ENCODE data around the gene SEC16A.

The SEC16A gene

GRCh38 chr9:136504512-136505348 is 21.9 kb upstream of the SEC16A start:
- no peak for DNase-seq (ENCODE audit: low read depth)

DNA sequence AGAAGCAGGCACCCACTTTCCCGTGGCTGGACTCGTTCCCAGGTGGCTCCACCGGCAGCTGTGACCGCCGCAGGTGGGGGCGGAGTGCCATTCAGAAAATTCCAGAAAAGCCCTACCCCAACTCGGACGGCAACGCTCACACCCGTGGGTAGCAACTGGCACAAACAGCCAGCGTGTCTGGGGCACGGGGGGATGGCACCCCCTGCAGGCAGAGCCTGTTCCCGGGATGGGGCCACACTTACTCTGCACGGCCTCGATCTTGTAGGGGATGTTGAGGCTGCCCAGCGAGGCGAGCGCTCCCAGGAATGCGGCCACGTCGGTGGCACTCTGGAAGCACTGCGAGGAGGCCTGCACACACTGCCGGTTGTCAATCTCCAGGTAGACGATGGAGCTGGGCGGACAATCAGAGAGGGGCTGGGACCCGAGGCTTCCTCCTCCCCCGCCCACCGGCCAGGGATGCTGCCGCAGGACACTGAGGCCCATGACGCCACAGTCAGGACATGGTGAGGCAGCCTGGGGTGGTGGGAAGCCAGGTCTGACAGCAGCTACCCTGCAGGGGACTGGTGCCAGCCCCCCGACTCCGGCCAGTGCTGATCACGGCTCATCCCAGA is 20.2 kb upstream of the SEC16A start:
- DNase-seq (ENCODE audit: low read depth): no peak

DNA sequence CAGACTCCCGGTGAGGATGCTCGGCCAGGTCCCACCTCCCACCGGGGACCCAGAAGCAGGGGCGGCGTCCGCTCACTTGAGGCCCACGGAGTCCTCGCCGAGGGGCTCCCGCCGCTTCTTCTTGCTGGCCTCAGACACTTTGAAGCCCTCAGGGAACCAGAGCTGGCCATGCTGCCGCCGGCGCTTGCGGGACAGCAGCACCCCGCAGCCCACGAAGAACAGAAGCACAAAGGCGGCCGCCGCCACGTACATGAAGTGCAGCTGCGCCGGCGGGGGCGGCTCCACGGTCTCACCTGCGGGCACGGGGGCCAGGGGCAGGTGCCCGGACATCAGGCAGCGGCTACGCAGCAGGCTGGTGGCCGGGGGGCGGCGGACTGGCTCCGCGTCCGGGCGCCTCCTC is 19.4 kb upstream of the SEC16A start:
- DNase-seq (ENCODE audit: low read depth): no peak

DNA sequence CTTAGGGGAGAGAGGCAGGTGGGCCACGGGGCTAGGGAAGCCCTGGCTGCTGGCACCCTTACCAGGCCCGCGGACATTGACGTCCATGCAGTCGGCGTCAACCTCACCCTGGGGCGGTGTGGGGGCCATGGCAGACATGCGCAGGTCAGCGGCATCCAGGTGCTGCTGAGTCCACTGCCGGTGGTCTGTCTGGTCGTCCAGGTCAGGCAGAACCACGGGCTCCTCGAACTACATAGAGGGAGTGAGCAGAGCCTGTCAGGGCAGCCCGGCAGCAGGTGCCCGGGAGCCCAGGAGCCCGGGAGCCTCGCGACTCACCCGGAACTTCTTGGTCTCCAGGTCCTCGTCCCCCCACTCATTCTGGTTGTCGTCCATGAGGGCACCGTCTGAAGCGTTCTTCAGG is 18.8 kb upstream of the SEC16A start:
- no peak for DNase-seq (ENCODE audit: low read depth)

GRCh38 chr9:136499935-136500910 is 17.4 kb upstream of the SEC16A start:
- no peak for DNase-seq (ENCODE audit: low read depth)

DNA sequence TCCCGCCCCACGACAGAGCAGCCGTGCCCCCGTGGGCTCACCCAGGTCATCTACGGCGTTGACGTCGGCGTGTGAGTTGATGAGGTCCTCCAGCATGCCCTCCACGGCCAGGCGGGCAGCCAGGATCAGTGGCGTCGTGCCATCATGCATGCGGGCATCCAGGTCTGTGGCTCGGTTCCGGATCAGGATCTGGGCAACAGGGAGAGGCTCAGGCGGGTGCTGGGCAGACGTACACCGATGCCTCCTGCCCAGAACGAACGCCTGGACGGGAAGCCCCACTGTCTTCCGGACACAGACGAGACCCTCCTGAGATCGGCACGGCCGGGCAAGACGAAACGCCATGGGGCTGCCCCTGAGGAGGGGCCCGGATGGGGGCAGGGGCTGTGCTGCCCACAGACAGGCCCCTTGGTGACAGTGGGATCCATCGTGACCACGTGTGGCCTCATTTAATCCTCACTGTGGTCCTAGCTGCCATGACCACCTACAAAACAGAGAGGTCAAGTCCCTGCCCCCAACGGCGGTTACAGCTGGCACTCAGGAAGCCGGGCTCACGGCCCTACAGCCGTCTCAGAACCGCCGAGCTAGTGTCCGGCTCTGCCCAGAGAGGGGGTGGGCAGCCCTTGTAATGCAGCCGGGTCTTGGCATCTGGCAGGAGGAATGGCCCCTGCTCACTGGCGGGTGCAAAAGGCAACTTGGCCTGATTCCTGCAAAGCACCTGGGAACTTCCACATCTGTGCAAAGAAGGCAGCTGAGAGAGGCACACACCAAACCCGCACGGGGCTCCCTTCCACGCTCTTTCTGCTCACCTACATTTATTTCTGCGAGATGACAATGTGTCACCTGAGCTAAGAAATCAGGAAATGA is 16.5 kb upstream of the SEC16A start:
- DNase-seq (ENCODE audit: low read depth): no peak

- no peak for DNase-seq (ENCODE audit: low read depth)
Observed at GRCh38 chr9:136497916-136498695, 15.3 kb upstream of the SEC16A start.

DNA sequence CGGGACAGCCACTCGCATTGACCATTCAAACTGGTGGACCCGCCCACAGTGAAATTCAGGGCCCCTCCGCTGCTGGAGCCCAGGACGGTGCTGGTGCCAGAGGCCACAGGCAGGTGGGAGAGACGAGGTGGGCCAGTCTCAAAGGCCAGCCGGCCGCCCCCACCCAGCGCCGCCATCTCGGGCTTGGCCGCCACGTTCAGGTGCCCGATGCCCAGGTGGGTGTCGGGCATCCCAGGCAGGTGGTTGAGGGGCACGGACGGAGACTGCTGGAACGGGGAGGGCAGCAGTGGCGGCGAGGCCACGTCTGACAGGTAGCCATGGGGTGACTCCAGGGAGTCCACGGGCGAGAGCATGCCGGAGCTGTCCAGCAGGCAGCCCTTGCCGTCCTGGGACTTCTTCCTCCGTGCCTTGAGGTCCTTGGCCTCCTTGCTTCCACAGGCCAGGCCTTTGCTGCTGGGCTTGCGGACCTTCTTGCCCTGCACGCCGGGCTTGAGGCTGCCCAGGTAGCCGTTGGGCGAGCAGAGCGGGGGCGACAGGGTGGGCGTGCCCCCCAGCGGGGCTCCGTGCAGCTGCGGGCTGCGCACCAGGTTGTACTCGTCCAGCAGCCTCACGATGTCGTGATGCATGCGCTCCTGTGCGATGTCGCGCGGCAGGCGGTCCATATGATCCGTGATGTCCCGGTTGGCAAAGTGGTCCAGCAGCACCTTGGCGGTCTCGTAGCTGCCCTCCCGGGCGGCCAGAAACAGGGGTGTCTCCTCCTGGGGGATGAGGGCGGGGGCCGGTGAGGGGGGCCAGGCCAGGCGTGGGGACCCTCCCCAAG is 14.2 kb upstream of the SEC16A start:
- no peak for DNase-seq (ENCODE audit: low read depth)

- no peak for DNase-seq (ENCODE audit: low read depth)
Observed at GRCh38 chr9:136496181-136496580, 13.3 kb upstream of the SEC16A start.

- no peak for DNase-seq (ENCODE audit: low read depth)
Observed at GRCh38 chr9:136495238-136495800, 12.5 kb upstream of the SEC16A start.

GRCh38 chr9:136494531-136495215 is 11.8 kb upstream of the SEC16A start:
- no peak for DNase-seq (ENCODE audit: low read depth)

- no peak for DNase-seq (ENCODE audit: low read depth)
Observed at GRCh38 chr9:136494012-136494411, 11.2 kb upstream of the SEC16A start.

DNA sequence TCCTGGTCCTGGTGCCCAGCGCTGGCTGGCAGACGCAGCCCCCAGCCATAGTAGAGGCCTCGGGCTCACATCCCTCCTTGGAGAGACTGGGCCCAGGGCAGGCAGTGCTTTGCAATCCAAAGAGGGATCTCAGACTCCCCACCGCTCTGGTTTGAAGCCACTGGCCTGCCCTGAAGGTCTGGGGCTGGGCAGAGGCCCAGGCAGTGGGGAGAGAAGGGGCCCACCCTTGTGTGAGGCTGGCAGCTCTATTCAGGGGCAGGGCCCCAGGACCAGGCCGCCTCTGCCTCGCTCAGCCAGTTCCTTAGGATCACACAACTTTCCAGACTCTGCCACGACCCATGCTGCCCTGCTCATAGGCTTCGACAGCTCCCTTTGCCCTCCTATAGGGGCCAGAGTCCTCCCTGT is 10.7 kb upstream of the SEC16A start:
- no peak for DNase-seq (ENCODE audit: low read depth)

DNA sequence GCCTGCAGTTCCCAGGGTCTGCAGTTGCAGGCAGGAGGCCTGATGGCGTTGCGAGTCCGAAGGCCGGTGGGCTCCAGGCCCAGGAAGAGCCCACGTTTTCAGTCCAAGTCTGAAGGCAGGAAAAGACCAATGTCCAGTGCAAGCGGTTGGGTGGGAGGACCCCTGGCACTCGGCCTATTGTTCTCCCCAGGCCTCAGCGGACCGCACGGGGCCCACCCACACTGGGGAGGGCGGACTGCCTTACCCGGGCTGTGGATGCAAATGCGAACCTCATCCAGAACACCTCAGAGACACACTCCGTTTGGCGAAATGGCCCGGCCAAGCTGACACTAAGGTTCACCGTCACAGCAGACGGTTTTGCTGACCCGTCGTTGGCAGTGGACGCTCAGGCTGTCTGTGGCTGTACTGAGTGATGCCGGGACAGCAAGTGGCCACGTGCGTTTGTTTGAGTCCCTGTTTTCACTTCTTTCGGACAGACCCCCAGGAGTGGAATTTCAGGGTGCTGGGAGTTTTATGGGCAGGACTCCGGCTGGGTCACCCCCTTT is 10.2 kb upstream of the SEC16A start:
- no peak for DNase-seq (ENCODE audit: low read depth)

GRCh38 chr9:136489731-136490130 is 6.9 kb upstream of the SEC16A start:
- DNase-seq (ENCODE audit: low read depth): no peak

- DNase-seq (ENCODE audit: low read depth): peak; percentile 67
Observed at GRCh38 chr9:136488247-136489214, 5.7 kb upstream of the SEC16A start.

- no peak for DNase-seq (ENCODE audit: low read depth)
Observed at GRCh38 chr9:136487672-136488071, 4.8 kb upstream of the SEC16A start.

All from activated T-helper 9 cell treated with anti-CD3 and anti-CD28 coated beads, Interleukin-2, amount 50 U/mL, for 16 hours (primary cell).